KMS-11 (cell line): ENCODE measurements around the gene KCNJ14.

Experiments used
- H2AFZ ChIP-seq: fragments of 200-600 bp; sonication (generic); 2 replicates; pipeline ENCODE4 v1.6.1; 2016; ENCODE audit warnings: antibody characterized with exemption, mixed run types, low read depth
- H3K27ac ChIP-seq: fragments of 200-600 bp; sonication (generic); 2 replicates; pipeline ENCODE4 v1.6.1; 2016; ENCODE audit warnings: mild to moderate bottlenecking, mixed run types
- H3K27me3 ChIP-seq: fragments of 200-600 bp; sonication (generic); 2 replicates; pipeline ENCODE4 v1.6.1; 2017; ENCODE audit warnings: mild to moderate bottlenecking, low read depth, mixed run types, moderate library complexity; ENCODE audit not compliant: insufficient read depth
- H3K36me3 ChIP-seq: fragments of 200-600 bp; sonication (generic); 2 replicates; pipeline ENCODE4 v1.6.1; 2017; ENCODE audit warnings: mild to moderate bottlenecking, mixed run types; ENCODE audit not compliant: insufficient read depth
- H3K4me1 ChIP-seq: fragments of 200-600 bp; sonication (generic); 2 replicates; pipeline ENCODE4 v1.6.1; 2016; ENCODE audit warnings: mild to moderate bottlenecking, low read depth, mixed run types; ENCODE audit not compliant: poor library complexity, severe bottlenecking
- H3K4me2 ChIP-seq: fragments of 200-600 bp; sonication (generic); 2 replicates; pipeline ENCODE4 v1.7.0; 2016; ENCODE audit warnings: mild to moderate bottlenecking, mixed run types
- H3K4me3 ChIP-seq: fragments of 200-600 bp; sonication (generic); IDR thresholded peaks from 2 replicates; pipeline ENCODE4 v1.6.1; 2017; ENCODE audit warnings: low read depth, low read length, mixed read lengths; ENCODE audit not compliant: insufficient read depth
- H3K79me2 ChIP-seq: fragments of 200-600 bp; sonication (generic); 2 replicates; pipeline ENCODE4 v1.6.1; 2016; ENCODE audit warnings: low read depth, mixed run types; ENCODE audit not compliant: insufficient read depth
- H3K9ac ChIP-seq: fragments of 200-600 bp; sonication (generic); 2 replicates; pipeline ENCODE4 v1.6.1; 2016; ENCODE audit warnings: mild to moderate bottlenecking, mixed run types
- H4K20me1 ChIP-seq: fragments of 200-600 bp; sonication (generic); 2 replicates; pipeline ENCODE4 v1.6.1; 2016; ENCODE audit warnings: mild to moderate bottlenecking, mixed run types; ENCODE audit not compliant: insufficient read depth
- TF ChIP-seq, protein P1 (sequence below): fragments of 200-600 bp; sonication (generic); conservative IDR thresholded peaks from 2 replicates; pipeline ENCODE4 v1.6.1; 2017; ENCODE audit warnings: low read depth, mild to moderate bottlenecking, antibody characterized with exemption, low read length, moderate library complexity, mixed read lengths

The KCNJ14 gene

DNA sequence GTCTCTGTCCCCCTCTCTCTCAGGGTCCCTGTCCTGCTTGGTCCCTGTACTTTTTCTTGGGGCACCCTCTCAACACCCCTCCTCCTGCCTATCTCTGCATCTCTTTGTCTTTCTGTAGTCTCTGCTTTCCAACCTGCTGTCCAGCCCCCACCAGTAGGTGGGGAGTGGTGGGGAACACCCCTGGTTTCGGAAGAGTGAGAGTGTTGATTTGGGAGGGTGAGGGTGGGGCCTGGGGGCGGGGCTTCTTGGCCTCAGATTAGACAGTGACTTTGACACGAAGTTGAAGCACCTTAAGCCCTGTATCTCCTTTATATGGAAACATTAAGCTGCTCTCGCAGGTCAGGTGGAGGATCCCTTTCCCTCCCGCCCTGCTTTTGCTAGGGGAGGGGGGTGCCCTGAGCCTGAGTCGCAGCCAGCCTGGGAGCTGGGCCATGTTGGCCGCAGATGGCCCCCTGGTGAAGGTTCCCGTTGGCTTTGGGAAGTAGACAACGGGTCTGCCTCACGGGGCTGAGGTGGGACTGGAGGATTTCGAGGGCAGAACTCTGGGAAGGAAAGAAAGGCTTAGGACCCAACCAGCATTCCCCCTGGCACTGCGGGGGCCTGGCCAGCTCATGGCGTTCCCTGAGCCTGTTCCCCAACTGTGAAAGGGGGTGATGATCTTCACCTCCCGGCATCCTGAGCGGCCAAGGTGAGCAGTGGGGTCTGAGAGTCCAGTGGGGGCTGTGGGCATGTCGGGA, at the start of gene KCNJ14:
Gene KCNJ14, plus strand, starts transcription at position 404 of the 737 bp plus-strand sequence. CDS start 6,151 bp downstream, outside the sequence.
- Histone ChIP-seq H3K36me3 (peaks cover 22% of the 10 kb centered on the region; the same call in 1 of the 2 replicates), H3K4me1 (no peaks in the 10 kb centered on the region), H3K9ac (no peak within 1 kb of the TSS), H3K27ac (no peak within 1 kb of the TSS), H3K79me2 (no peaks in the 10 kb centered on the region; the same call in 1 of the 2 replicates), H3K4me3 (no peak within 1 kb of the TSS), H3K4me2 (no peak within 1 kb of the TSS), H4K20me1 (peaks cover 12% of the 10 kb centered on the region; the same call in 1 of the 2 replicates), H3K27me3 (no peaks in the 10 kb centered on the region), H2AFZ (no peak within 1 kb of the TSS)
- TF ChIP-seq, protein P1, sequence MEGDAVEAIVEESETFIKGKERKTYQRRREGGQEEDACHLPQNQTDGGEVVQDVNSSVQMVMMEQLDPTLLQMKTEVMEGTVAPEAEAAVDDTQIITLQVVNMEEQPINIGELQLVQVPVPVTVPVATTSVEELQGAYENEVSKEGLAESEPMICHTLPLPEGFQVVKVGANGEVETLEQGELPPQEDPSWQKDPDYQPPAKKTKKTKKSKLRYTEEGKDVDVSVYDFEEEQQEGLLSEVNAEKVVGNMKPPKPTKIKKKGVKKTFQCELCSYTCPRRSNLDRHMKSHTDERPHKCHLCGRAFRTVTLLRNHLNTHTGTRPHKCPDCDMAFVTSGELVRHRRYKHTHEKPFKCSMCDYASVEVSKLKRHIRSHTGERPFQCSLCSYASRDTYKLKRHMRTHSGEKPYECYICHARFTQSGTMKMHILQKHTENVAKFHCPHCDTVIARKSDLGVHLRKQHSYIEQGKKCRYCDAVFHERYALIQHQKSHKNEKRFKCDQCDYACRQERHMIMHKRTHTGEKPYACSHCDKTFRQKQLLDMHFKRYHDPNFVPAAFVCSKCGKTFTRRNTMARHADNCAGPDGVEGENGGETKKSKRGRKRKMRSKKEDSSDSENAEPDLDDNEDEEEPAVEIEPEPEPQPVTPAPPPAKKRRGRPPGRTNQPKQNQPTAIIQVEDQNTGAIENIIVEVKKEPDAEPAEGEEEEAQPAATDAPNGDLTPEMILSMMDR = no peak

DNA sequence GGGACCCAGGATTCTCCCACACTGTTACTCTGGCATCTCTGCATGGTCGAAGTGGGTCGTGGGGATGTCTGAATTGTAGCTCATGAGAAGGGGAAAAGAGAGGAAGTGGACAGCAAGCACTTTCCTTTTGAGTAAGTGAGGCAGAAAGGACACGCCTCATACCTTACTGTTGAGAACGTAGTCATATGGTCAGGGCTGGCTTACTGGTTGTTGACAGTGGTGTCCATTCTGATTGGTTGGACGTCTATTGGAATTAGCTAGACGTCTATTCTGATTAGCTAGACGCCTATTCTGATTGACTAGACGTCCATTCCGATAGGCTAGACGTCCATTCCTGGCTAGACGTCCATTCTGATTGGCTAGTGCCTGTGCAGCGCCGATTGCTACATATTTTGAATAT, 49.5 kb upstream of the KCNJ14 start:
- Histone ChIP-seq H3K36me3 (no peaks in the 10 kb centered on the region), H3K4me2 (no peak overlapping the region), H2AFZ (no peak overlapping the region), H3K4me1 (peaks cover 8% of the 10 kb centered on the region), H3K27me3 (peaks cover 24% of the 10 kb centered on the region; the same call in 1 of the 2 replicates), H3K79me2 (no peaks in the 10 kb centered on the region), H3K4me3 (no peak overlapping the region), H4K20me1 (no peaks in the 10 kb centered on the region), H3K9ac (no peak overlapping the region), H3K27ac (no peak overlapping the region)
- TF ChIP-seq, protein P1 = no peak

DNA sequence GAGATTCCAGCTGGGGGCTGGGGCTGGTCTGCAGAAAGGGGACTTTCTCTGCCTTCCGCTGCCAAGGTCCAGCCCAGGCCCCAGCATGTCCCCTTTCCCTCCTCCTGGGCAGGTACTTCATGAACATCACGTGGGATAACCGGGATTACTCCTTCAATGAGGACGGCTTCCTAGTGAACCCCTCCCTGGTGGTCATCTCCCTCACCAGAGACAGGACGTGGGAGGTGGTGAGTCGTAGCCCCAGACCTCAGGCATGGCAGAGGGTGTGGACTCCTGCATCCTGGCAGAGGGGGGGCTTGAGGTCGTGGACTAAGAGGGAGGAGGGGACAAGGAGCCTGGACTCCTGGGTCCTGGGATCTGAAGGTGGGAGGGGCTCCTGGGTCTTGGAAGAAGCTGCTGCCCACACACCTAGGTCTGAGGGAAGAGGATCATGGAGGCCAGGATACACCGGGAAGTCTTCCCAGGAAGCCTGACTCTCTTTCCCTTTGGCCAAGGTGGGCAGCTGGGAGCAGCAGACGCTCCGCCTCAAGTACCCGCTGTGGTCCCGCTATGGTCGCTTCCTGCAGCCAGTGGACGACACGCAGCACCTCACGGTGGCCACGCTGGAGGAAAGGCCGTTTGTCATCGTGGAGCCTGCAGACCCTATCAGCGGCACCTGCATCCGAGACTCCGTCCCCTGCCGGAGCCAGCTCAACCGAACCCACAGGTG, 41.3 kb upstream of the KCNJ14 start:
- TF ChIP-seq, protein P1 = no peak
- Histone ChIP-seq H2AFZ (no peak overlapping the region), H3K9ac (no peak overlapping the region), H3K27me3 (peaks cover 10% of the 10 kb centered on the region; the same call in 1 of the 2 replicates), H3K4me3 (no peak overlapping the region), H3K79me2 (no peaks in the 10 kb centered on the region), H3K4me2 (no peak overlapping the region), H3K4me1 (peaks cover 29% of the 10 kb centered on the region), H3K36me3 (no peaks in the 10 kb centered on the region), H4K20me1 (no peaks in the 10 kb centered on the region), H3K27ac (no peak overlapping the region)

DNA sequence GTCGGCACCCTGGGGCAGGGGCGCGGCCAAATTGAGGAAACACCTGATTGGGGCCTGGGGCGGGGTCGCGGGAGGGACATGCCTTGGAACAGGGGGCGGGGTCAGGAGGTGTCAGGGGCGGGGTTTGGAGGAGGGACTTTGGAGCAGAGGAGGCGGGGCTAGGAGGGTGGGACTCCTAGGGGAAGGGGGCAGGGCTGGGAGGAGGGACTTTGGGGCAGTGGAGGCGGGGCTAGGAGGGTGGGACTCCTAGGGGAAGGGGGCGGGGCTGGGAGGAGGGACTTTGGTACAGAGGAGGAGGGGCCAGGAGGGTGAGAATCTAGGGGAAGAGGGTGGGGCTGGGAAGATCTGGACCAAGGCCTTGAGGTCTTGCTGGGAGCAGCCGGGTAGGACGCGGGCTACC, 40.0 kb upstream of the KCNJ14 start:
- Histone ChIP-seq H3K4me1 (peaks cover 35% of the 10 kb centered on the region), H3K4me3 (no peak overlapping the region), H3K9ac (no peak overlapping the region), H3K4me2 (peak overlapping the region; percentile 72; the same call in 1 of the 2 replicates), H3K27me3 (peaks cover 10% of the 10 kb centered on the region; the same call in 1 of the 2 replicates), H3K79me2 (no peaks in the 10 kb centered on the region), H4K20me1 (no peaks in the 10 kb centered on the region), H3K27ac (no peak overlapping the region), H3K36me3 (no peaks in the 10 kb centered on the region), H2AFZ (peak overlapping the region; percentile 28; the same call in 1 of the 2 replicates)
- TF ChIP-seq, protein P1 = no peak
